NT2/D1 (cell line): Measurements from ENCODE around the gene FAR2.

Experiments
- YY1 ChIP-seq: IDR thresholded peaks from 2 replicates; pipeline ENCODE4 v1.6.1; 2011; ENCODE audit not compliant: insufficient read length, insufficient read depth
- ZNF274 ChIP-seq: IDR thresholded peaks from 2 replicates; pipeline ENCODE4 v1.6.1; 2011; ENCODE audit warnings: mild to moderate bottlenecking, low read depth, low read length

- TF ChIP-seq ZNF274 (no peak), YY1 (no peak)
Observed at GRCh38 chr12:29201296-29201695, 52.2 kb downstream of the FAR2 start.
